ENCODE measurements around the gene LEF1.

LEF1 gene

DNA sequence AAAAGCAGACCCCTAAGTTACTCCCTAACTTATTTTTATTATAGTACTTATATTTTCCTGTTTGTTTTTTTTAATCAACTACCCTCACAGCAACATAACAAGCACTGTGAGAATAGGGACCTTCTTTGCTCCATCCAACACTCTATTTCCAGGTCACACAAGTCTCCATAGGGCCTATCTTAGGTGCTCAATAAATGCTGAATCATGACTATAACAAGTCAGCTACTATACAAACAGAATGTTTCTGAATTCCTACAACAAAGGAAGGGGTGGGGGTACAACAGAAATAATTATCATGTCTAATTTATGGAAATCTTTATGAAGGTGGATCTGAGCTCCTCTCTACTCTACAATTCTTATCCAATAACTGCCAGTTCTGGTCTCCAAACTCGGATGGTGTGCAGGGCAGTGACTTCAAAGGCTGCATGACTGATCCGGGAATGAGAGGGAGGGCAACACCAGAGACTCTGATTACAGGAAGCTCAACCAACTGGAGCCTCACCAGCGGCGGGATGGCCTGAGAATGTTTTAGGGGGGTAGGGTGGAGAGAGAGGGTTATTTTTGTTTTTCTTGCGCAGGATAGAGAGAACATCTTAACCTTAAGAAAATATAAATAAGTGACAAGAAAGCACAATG is 107.9 kb downstream of the LEF1 start:
- no peak for TF ChIP-seq YY1 (IDR thresholded peaks at IDR 0.05; ENCODE audit: low read depth)
- TF ChIP-seq CREB1 (IDR thresholded peaks at IDR 0.05; ENCODE audit: low read depth) = no peak
- no peak for TF ChIP-seq RAD21 (IDR thresholded peaks at IDR 0.05; ENCODE audit: low read depth)
- no peak for TF ChIP-seq USF1 (IDR thresholded peaks at IDR 0.05)
- no peak for TF ChIP-seq MAX (IDR thresholded peaks at IDR 0.05)
- no peak for TF ChIP-seq NFIC (IDR thresholded peaks at IDR 0.05)
- TF ChIP-seq TEAD4 (IDR thresholded peaks at IDR 0.05) = no peak
- no peak for TF ChIP-seq CEBPB (IDR thresholded peaks at IDR 0.05)
- TF ChIP-seq TCF12 (IDR thresholded peaks at IDR 0.05; ENCODE audit: low read depth) = no peak

GRCh38 chr4:108060164-108060563 is 108.6 kb downstream of the LEF1 start:
- TF ChIP-seq RAD21 (IDR thresholded peaks at IDR 0.05; ENCODE audit: low read depth) = peak; percentile 69
- TF ChIP-seq YY1 (IDR thresholded peaks at IDR 0.05; ENCODE audit: low read depth) = no peak
- no peak for TF ChIP-seq NFIC (IDR thresholded peaks at IDR 0.05)
- no peak for TF ChIP-seq ZBTB7A (IDR thresholded peaks at IDR 0.05; ENCODE audit: low read depth)
- no peak for TF ChIP-seq TAF1 (IDR thresholded peaks at IDR 0.05; ENCODE audit: low read depth)
- no peak for TF ChIP-seq REST (IDR thresholded peaks at IDR 0.05; ENCODE audit: low read depth)

- TF ChIP-seq EP300 (IDR thresholded peaks at IDR 0.05; ENCODE audit: borderline replicate concordance) (no peak), USF1 (IDR thresholded peaks at IDR 0.05) (no peak), MAX (IDR thresholded peaks at IDR 0.05) (no peak), YY1 (IDR thresholded peaks at IDR 0.05; ENCODE audit: low read depth) (no peak), ZBTB7A (IDR thresholded peaks at IDR 0.05; ENCODE audit: low read depth) (no peak), TEAD4 (IDR thresholded peaks at IDR 0.05) (no peak), TAF1 (IDR thresholded peaks at IDR 0.05; ENCODE audit: low read depth) (no peak), CREB1 (IDR thresholded peaks at IDR 0.05; ENCODE audit: low read depth) (no peak), NFIC (IDR thresholded peaks at IDR 0.05) (no peak), RAD21 (IDR thresholded peaks at IDR 0.05; ENCODE audit: low read depth) (no peak), FOXM1 (IDR thresholded peaks at IDR 0.05; ENCODE audit: borderline replicate concordance, low read depth) (no peak), EGR1 (IDR thresholded peaks at IDR 0.05) (no peak), CEBPB (IDR thresholded peaks at IDR 0.05) (no peak), TCF12 (IDR thresholded peaks at IDR 0.05; ENCODE audit: low read depth) (no peak), REST (IDR thresholded peaks at IDR 0.05; ENCODE audit: low read depth) (no peak)
Measured at GRCh38 chr4:108058685-108059440, 109.9 kb downstream of the LEF1 start.

GRCh38 chr4:108056418-108056817 is 112.3 kb downstream of the LEF1 start:
- TF ChIP-seq REST (IDR thresholded peaks at IDR 0.05; ENCODE audit: low read depth) (no peak), RAD21 (IDR thresholded peaks at IDR 0.05; ENCODE audit: low read depth) (no peak), EGR1 (IDR thresholded peaks at IDR 0.05) (no peak), USF1 (IDR thresholded peaks at IDR 0.05) (no peak), NFIC (IDR thresholded peaks at IDR 0.05) (no peak), TCF12 (IDR thresholded peaks at IDR 0.05; ENCODE audit: low read depth) (no peak), MAX (IDR thresholded peaks at IDR 0.05) (no peak), TAF1 (IDR thresholded peaks at IDR 0.05; ENCODE audit: low read depth) (no peak), ZBTB7A (IDR thresholded peaks at IDR 0.05; ENCODE audit: low read depth) (no peak), EP300 (IDR thresholded peaks at IDR 0.05; ENCODE audit: borderline replicate concordance) (no peak), YY1 (IDR thresholded peaks at IDR 0.05; ENCODE audit: low read depth) (no peak), TEAD4 (IDR thresholded peaks at IDR 0.05) (no peak), FOXM1 (IDR thresholded peaks at IDR 0.05; ENCODE audit: borderline replicate concordance, low read depth) (no peak), CEBPB (IDR thresholded peaks at IDR 0.05) (no peak), CREB1 (IDR thresholded peaks at IDR 0.05; ENCODE audit: low read depth) (no peak)
